ENCODE results near the gene SNRNP25.

SNRNP25 gene

DNA sequence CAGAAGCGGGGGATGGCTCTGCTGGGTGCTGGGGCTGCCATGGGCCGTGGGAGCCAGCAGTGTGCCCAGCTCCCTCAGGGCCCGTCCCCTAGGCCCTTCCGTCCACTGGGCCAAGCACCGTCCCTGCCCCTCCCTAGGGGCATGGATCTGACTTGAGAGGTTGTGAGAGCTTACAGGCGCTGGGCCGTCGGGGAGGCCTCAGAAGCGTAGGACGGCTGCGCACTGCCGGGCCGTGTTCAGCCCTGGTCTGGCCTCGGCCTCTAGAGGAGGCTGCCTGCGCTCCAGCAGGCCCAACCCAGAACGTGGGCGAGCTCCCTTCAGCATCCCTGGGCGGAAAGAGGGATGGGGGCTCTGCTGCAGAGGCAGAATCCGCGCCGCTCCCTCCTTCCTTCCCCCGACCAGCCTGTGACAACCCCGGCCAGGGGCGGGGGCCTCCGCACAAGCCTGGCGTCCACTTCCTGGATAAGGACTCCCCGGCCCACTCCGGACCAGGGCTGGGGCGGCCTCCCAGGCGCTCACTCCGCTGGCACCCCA, 23.7 kb downstream of the SNRNP25 start:
- Histone ChIP-seq H4K20me1 (ENCODE audit: insufficient read depth, low read length) (peaks cover 9% of the 10 kb centered on the region), H3K36me3 (ENCODE audit: insufficient read depth, low read length) (peaks cover 13% of the 10 kb centered on the region; the same call in 1 of the 2 replicates), H3K27ac (ENCODE audit: low read length) (peak overlapping the region; percentile 64), H3K4me3 (ENCODE audit: low read depth in 1 of 2, low read length in 2 of 2) (peak overlapping the region; percentile 40 to 89; a peak in 3 of 4 replicates), H3K9ac (ENCODE audit: low read depth, low read length) (peak overlapping the region; percentile 84), H3K9me3 (ENCODE audit: insufficient read depth, low read length, severe bottlenecking) (no peaks in the 10 kb centered on the region), H3K79me2 (ENCODE audit: insufficient read depth, low read length) (peaks cover 9% of the 10 kb centered on the region; the same call in 1 of the 2 replicates), H2AFZ (ENCODE audit: low read depth, low read length) (peak overlapping the region; percentile 82), H3K4me2 (ENCODE audit: insufficient read depth, low read length) (peak overlapping the region; percentile 96), H3K27me3 (ENCODE audit: insufficient read depth, low read length, poor library complexity) (no peaks in the 10 kb centered on the region), H3K4me1 (ENCODE audit: insufficient read depth, low read length) (peaks cover 39% of the 10 kb centered on the region)
- ATAC-seq (ENCODE audit: insufficient read depth, low read depth) (peak; percentile 28), DNase-seq (peak; percentile 45)
- TF ChIP-seq, protein P1, sequence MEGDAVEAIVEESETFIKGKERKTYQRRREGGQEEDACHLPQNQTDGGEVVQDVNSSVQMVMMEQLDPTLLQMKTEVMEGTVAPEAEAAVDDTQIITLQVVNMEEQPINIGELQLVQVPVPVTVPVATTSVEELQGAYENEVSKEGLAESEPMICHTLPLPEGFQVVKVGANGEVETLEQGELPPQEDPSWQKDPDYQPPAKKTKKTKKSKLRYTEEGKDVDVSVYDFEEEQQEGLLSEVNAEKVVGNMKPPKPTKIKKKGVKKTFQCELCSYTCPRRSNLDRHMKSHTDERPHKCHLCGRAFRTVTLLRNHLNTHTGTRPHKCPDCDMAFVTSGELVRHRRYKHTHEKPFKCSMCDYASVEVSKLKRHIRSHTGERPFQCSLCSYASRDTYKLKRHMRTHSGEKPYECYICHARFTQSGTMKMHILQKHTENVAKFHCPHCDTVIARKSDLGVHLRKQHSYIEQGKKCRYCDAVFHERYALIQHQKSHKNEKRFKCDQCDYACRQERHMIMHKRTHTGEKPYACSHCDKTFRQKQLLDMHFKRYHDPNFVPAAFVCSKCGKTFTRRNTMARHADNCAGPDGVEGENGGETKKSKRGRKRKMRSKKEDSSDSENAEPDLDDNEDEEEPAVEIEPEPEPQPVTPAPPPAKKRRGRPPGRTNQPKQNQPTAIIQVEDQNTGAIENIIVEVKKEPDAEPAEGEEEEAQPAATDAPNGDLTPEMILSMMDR (IDR thresholded peaks at IDR 0.05; ENCODE audit: borderline replicate concordance, extremely low read depth, low read length, poor library complexity, severe bottlenecking) = no peak
- TF ChIP-seq EZH2 (IDR thresholded peaks at IDR 0.05; ENCODE audit: borderline replicate concordance, low read depth, low read length, severe bottlenecking) = no peak

DNA sequence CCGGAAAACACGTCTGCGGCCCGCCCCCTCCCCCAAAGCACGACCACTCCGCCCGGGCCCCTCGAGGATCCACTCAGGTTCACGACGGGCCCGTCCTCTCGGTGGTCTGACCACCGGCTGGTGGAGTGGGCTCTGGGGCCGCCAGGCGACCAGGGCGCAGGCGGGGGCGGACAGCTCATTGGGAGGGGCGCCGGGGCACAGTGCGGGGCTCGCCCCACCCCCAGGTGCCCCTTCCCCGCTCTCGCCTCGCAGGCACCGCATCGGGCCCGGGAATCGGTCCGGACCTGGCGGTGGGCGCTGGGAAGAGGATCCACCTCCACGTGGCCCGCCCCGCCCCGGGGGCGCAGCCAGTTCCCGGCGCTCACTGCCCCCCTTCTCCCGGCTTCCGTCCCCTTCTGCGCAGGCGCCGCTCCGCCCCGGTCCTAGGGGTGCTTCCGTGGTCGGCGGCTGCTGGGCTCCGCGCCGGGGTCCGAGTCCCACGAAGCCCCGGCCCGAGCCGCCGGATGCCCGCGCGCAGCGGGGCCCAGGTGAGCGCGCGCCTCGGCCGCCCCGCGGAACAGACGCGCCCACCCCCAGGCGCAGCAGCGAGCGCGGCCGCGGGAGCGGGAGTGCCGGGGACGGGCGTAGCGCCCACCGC, 24.3 kb downstream of the SNRNP25 start, which contains the start of gene MPG:
TSS of gene MPG (plus strand) at position 419 of the 637 bp plus-strand sequence. CDS start at position 504, 85 bp downstream.
- TF ChIP-seq, protein P1 (IDR thresholded peaks at IDR 0.05; ENCODE audit: borderline replicate concordance, extremely low read depth, low read length, poor library complexity, severe bottlenecking) = no peak
- TF ChIP-seq EZH2 (IDR thresholded peaks at IDR 0.05; ENCODE audit: borderline replicate concordance, low read depth, low read length, severe bottlenecking) = no peak
- peak within 1 kb of the TSS; percentile 72 for H3K27ac ChIP-seq (ENCODE audit: low read length)
- no peaks in the 10 kb centered on the region for H3K9me3 ChIP-seq (ENCODE audit: insufficient read depth, low read length, severe bottlenecking)
- H3K36me3 ChIP-seq (ENCODE audit: insufficient read depth, low read length) = peaks cover 13% of the 10 kb centered on the region; the same call in 1 of the 2 replicates
- H3K9ac ChIP-seq (ENCODE audit: low read depth, low read length) = peak within 1 kb of the TSS; percentile 84
- H2AFZ ChIP-seq (ENCODE audit: low read depth, low read length) = peak within 1 kb of the TSS; percentile 82
- H3K4me1 ChIP-seq (ENCODE audit: insufficient read depth, low read length) = peaks cover 39% of the 10 kb centered on the region
- H3K79me2 ChIP-seq (ENCODE audit: insufficient read depth, low read length) = peaks cover 9% of the 10 kb centered on the region; the same call in 1 of the 2 replicates
- H4K20me1 ChIP-seq (ENCODE audit: insufficient read depth, low read length) = peaks cover 9% of the 10 kb centered on the region
- H3K4me3 ChIP-seq (ENCODE audit: low read depth in 1 of 2, low read length in 2 of 2) = peak within 1 kb of the TSS; percentile 40 to 89; a peak in 3 of 4 replicates
- peak within 1 kb of the TSS; percentile 96 for H3K4me2 ChIP-seq (ENCODE audit: insufficient read depth, low read length)
- ATAC-seq (ENCODE audit: insufficient read depth, low read depth) = peak; percentile 68
- DNase-seq = peak; percentile 87
- no peaks in the 10 kb centered on the region for H3K27me3 ChIP-seq (ENCODE audit: insufficient read depth, low read length, poor library complexity)

DNA sequence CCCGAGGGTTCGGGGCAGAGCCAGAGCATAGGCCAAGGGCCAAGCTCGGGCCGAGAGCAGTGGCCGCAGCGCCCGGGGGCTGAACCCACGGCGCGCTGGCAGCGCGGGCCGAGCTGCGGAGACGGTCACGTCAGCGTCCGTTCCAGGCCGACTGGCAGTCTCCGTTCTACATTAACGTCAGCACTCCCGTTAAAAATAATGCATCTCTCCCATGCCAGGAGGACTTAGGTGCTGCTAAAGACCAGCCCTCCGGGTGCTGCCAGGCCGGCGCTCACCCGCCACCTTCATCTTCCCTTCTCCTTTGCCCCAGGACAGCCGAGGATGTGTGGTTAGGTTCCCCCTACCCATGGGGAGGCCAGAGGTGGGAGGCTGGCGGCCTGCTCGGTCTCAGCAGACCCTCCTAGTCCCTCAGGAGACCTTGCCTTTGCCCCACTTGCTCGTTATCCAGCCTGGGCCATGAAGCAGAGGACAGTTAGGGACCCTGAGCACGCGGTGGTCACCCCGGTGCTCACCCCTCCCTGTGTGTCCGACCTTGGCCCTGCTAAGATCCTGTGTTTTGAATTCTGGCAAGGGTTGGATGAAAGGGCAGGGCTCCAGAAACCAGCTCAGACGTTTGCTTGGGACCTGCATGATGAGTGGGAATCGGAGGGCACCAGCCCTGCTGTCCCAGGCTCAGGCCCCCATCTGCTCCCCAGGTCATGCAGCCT, 25.0 kb downstream of the SNRNP25 start:
- H3K9me3 ChIP-seq (ENCODE audit: insufficient read depth, low read length, severe bottlenecking) = no peaks in the 10 kb centered on the region
- H3K9ac ChIP-seq (ENCODE audit: low read depth, low read length) = peak overlapping the region; percentile 84
- ATAC-seq (ENCODE audit: insufficient read depth, low read depth) (no peak), DNase-seq (peak; percentile 16)
- no peak for TF ChIP-seq EZH2 (IDR thresholded peaks at IDR 0.05; ENCODE audit: borderline replicate concordance, low read depth, low read length, severe bottlenecking)
- TF ChIP-seq, protein P1 (IDR thresholded peaks at IDR 0.05; ENCODE audit: borderline replicate concordance, extremely low read depth, low read length, poor library complexity, severe bottlenecking) = no peak
- H2AFZ ChIP-seq (ENCODE audit: low read depth, low read length) = peak overlapping the region; percentile 82
- H3K79me2 ChIP-seq (ENCODE audit: insufficient read depth, low read length) = peaks cover 9% of the 10 kb centered on the region; the same call in 1 of the 2 replicates
- peaks cover 39% of the 10 kb centered on the region for H3K4me1 ChIP-seq (ENCODE audit: insufficient read depth, low read length)
- peak overlapping the region; percentile 96 for H3K4me2 ChIP-seq (ENCODE audit: insufficient read depth, low read length)
- H3K4me3 ChIP-seq (ENCODE audit: low read depth in 1 of 2, low read length in 2 of 2) = peak overlapping the region; percentile 40 to 89; a peak in 3 of 4 replicates
- H3K36me3 ChIP-seq (ENCODE audit: insufficient read depth, low read length) = peaks cover 13% of the 10 kb centered on the region; the same call in 1 of the 2 replicates
- H3K27me3 ChIP-seq (ENCODE audit: insufficient read depth, low read length, poor library complexity) = no peaks in the 10 kb centered on the region
- H4K20me1 ChIP-seq (ENCODE audit: insufficient read depth, low read length) = peaks cover 9% of the 10 kb centered on the region
- peak overlapping the region; percentile 72 for H3K27ac ChIP-seq (ENCODE audit: low read length)
